Fibroblast of skin of right biceps (primary cell): ENCODE data around the gene C20orf173.
A peak's percentile ranks its signal among the peaks of the same experiment; 100 is the strongest.

Source experiments
- DNase-seq: peaks from one replicate; pipeline ENCODE4 v3.0.0-alpha.2; 2013

The C20orf173 gene

DNA sequence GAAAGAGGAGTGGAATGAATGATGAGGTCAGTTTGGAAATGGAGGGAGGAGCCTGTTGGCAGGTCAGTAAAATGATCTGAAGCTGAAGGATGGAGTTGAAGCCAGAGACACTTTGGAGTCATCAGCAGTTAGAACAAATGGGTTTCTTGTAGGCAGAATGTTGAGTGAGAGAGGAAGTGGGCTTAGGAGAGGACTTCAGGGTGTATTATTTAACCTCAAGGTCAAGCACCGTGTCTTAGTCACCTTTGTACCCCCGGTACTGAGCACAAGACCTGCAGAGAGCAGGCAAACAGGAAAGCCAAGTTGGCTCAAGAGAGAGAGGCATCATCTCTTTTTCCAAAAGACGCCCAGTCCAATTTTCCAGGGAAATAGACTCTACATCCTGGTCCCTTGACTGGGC is 23.3 kb downstream of the C20orf173 start:
- no peak for DNase-seq

DNA sequence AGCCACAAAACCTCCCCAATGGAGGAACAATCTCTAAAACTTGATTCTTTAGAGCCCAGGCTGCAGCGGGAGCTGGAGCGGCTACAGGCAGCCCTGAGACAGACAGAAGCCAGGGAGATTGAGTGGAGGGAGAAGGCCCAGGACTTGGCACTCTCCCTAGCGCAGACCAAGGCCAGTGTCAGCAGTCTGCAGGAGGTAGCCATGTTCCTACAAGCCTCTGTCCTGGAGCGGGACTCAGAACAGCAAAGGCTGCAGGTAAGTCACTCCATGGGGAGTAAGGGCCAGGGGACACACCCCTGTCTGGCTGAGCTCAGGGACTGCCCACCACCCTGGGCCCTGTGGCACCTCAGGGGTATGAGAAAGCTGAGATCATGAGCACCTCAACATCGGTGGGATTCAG is 24.7 kb downstream of the C20orf173 start:
- no peak for DNase-seq

DNA sequence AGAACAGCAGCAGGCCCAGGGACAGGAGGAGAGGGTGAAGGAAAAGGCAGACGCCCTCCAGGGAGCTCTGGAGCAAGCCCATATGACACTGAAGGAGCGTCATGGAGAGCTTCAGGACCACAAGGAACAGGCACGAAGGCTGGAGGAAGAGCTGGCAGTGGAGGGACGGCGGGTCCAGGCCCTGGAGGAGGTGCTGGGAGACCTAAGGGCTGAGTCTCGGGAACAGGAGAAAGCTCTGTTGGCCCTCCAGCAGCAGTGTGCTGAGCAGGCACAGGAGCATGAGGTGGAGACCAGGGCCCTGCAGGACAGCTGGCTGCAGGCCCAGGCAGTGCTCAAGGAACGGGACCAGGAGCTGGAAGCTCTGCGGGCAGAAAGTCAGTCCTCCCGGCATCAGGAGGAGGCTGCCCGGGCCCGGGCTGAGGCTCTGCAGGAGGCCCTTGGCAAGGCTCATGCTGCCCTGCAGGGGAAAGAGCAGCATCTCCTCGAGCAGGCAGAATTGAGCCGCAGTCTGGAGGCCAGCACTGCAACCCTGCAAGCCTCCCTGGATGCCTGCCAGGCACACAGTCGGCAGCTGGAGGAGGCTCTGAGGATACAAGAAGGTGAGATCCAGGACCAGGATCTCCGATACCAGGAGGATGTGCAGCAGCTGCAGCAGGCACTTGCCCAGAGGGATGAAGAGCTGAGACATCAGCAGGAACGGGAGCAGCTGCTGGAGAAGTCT is 25.5 kb downstream of the C20orf173 start:
- DNase-seq: no peak

DNA sequence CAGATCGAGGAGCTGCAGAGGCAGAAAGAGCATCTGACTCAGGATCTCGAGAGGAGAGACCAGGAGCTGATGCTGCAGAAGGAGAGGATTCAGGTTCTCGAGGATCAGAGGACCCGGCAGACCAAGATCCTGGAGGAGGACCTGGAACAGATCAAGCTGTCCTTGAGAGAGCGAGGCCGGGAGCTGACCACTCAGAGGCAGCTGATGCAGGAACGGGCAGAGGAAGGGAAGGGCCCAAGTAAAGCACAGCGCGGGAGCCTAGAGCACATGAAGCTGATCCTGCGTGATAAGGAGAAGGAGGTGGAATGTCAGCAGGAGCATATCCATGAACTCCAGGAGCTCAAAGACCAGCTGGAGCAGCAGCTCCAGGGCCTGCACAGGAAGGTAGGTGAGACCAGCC is 26.2 kb downstream of the C20orf173 start:
- DNase-seq: no peak

DNA sequence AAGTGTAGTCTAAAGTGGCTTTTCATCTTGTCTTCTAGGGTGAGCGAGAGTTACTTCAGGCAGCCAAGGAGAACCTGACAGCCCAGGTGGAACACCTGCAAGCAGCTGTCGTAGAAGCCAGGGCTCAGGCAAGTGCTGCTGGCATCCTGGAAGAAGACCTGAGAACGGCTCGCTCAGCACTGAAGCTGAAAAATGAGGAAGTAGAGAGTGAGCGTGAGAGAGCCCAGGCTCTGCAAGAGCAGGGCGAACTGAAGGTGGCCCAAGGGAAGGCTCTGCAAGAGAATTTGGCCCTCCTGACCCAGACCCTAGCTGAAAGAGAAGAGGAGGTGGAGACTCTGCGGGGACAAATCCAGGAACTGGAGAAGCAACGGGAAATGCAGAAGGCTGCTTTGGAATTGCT is 27.1 kb downstream of the C20orf173 start:
- no peak for DNase-seq

DNA sequence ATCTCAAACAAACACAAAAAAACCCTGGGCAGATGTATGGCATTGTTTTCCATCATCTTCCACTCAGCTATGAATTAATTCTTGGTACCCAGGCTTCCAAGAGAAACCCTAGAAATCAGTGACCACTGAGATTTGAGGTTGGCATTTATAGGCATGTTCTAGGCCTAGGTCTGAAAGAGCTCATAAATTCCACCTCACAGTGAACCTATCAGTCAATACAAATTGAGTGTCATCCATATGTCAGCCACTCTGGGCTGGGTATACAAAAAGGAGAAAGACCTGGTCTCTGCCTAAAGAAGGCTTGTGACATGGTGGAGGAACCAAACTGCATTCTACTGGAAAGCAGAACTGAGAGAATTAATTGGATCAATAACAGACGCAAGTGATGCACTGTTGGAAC is 30.2 kb downstream of the C20orf173 start:
- DNase-seq: no peak

DNA sequence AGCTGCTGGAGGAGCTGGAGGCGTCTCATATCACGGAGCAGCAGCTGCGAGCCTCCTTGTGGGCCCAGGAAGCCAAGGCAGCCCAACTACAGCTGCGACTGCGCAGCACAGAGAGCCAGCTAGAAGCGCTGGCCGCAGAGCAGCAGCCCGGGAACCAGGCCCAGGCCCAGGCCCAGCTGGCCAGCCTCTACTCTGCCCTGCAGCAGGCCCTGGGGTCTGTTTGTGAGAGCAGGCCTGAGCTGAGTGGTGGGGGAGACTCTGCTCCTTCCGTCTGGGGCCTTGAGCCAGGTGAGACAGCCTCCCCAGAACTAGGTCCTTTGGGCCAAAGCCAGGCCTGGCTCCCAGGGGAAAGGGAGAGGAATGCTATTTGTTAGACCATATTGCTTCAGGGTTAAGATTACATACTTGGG is 31.7 kb downstream of the C20orf173 start:
- peak; percentile 34 for DNase-seq

DNA sequence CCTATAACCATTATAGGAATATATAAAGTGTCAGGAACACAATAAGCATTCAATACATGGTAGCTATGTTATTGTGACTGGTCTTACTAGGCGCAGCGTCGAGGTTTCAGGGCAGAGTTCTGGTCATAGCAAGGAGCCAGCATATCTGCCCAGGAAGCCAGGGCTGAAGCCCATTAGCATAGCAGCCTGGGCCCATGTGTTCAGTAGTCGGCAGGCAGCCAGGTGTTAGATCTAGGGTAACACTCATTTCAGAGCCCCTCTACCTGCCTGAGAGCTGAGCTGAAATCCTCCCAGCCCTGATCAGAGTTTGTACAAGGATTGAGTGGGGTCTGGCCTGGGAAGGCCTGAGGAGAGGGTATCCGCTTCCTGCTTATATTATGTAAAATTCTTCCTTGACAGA is 32.1 kb downstream of the C20orf173 start:
- DNase-seq: no peak

DNA sequence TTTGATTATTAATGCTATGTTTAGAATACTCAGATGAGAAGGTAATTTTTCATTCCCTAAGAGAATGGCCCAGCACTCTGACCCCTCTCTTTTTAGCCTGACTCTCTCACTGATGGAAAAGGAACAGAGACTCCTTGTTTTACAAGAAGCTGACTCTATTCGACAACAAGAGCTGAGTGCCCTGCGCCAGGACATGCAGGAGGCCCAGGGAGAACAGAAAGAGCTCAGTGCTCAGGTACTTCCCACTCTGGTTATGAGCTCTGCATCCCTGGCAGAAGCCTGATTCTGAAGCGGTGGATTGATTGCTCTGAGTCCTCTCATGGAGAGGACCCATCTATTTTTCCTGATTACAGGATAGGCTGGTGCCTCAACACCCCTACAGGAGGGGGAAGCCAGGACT is 33.0 kb downstream of the C20orf173 start:
- no peak for DNase-seq

DNA sequence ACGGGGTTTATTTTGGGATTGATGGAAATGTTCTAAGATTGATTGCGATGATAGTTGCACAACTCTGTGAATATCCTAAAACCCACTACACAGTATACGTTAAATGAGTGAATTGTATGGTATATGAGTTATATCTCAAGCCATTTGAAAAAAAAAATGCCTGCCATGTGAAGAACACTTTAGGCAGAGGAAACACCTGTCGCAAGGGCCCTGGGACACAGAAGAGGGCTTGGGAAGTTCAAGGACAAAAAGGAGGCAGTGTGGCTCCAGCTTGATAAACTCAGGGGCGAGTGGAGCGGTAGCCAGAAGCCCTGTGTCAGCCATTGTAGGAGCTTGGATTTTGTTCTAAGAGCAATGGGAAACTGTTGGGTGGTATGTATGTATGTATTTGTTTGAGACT is 37.1 kb downstream of the C20orf173 start:
- DNase-seq: no peak

DNA sequence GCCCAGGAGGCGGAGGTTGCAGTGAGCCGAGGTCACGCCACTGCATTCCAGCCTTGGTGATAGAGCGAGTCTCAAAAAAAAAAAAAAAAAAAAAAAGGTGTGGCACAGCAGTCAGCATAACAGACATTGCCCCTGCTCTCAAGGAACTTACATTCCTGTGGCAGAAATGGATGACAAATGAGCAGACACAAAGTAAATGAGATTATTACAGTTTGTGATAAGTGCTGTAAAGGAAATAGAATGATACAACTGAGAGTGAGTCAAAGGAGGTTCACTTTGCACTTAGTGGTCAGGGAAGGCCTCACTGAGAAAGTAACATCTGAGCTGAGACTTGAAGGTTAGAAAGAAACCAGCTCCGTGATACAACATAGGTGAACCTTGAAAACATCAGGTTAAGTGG is 37.6 kb downstream of the C20orf173 start:
- DNase-seq: peak; percentile 20

DNA sequence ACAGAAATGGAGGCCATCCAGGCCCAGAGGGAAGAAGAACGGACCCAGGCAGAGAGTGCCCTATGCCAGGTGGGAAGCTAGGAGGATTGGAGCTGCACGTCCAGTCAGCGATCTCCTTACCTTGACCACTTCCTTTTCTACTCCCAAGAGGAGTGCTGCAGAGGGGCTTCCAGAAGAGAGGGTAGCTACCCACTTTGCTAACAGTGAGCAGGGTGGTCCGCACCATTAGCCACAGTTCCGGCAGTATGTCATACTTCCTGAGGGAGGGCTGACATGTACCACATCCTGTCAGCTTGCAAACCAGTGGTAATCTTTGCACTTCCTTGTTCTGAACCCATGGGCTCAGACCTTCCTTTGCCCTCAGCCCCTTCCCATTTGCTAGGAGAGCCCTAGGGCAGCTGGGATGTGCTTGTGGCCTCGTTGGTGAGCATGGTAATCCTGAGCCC is 38.7 kb downstream of the C20orf173 start:
- no peak for DNase-seq

DNA sequence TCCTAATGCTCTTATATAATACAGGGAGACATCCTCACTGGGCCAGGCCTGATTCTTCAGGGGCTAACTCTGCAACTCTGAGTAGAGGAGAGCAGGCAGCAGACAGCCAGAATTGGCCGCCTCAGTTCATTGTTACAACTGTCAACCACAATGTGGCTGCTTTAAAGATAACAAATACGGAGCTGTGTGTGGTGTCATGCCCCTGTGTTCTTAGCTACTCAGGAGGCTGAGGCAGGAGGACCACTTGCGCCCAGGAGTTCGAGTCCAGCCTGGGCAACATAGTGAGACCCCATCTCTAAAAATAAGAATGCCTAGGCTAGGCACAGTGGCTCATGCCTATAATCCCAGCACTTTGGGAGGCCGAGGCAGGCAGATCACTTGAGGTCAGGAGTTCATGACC is 39.7 kb downstream of the C20orf173 start:
- no peak for DNase-seq

DNA sequence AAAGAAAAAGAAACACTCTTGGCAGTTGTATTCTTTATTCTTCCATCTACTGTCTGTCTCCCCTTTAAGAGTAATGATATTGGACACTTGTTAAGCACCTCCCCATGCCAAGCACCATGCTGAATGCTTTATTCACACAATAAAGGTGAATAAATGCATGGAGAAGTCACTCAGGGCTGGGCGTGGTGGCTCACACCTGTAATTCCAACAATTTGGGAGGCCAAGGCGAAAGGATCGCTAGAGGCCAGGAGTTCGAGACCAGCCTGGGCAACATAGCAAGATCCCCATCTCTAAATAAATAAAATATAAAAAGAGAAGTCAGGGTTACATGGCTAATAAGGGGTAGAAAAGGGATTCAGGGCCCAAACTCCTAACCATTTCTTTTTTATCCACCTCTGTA is 42.0 kb downstream of the C20orf173 start:
- DNase-seq: no peak

DNA sequence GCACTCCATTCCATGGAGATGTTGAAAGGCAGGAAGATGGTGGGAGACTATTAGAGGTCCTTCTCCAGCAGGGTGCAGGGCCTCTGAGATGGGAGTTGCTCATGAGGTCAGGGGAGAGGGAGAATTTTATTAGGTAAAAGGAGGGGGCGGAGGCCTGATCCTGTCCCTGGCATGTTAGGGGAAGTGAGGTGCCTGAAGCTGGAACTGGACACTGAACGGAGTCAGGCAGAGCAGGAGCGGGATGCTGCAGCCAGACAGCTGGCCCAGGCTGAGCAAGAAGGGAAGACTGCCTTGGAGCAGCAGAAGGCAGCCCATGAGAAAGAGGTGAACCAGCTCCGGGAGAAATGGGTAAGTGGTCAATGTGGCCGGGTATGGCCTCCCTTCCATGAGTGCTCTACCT is 49.7 kb downstream of the C20orf173 start:
- DNase-seq: no peak

DNA sequence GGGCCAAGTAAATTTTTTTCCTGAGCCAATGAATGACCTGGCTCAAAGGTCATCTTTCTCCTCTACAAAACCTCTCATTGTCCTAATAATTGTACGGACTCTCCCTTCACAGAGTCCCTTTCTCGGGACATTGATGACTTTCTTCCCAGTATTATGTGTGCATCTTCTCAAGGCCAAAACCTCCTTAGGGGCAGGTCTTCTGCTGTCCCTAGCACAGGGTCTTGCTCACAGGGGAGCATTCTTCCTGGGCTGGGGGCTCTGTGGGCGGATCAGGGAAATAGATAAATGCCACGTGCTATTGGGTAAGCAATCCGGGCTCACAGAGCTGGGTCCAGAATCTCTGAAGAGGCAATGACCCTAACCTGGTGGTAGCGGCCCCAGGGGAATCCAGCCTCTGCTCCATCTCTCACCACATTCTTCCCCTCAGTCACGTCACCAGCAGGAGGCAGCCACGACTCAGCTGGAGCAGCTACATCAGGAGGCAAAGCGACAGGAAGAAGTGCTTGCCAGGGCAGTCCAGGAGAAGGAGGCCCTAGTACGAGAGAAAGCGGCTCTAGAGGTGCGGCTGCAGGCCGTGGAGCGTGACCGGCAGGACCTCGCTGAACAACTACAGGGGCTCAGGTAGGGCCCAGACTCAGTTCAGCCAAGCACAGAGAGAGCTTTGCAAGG is 50.5 kb downstream of the C20orf173 start:
- DNase-seq: no peak
